Tibial artery (tissue), 4 donors: Measurements from ENCODE around the gene BTAF1.
A peak's percentile ranks its signal among the peaks of the same experiment; 100 is the strongest.

Source experiments
- DNase-seq, 2 donors: peaks; one replicate each; pipeline ENCODE4 v3.0.0-alpha.2; 2019
- H3K27ac ChIP-seq, 2 donors: fragments of 200-600 bp; sonication (generic) in 1 of 2; 1 replicate in 1 of 2; 2 replicates in 1 of 2; pipeline ENCODE4 v1.5.1; 2018 to 2019; ENCODE audit warnings: mild to moderate bottlenecking in 1 of 2
- H3K27me3 ChIP-seq, 2 donors: fragments of 200-600 bp; sonication (generic) in 1 of 2; one replicate each; pipeline versions ENCODE4 v1.5.1 to v1.6.0; 2016 to 2019
- H3K36me3 ChIP-seq, 3 donors: fragments of 200-600 bp; sonication (generic) in 2 of 3; one replicate each; pipeline ENCODE4 v1.5.1; 2016 to 2019; ENCODE audit warnings: mild to moderate bottlenecking in 2 of 3
- H3K4me1 ChIP-seq, 4 donors: fragments of 200-600 bp; sonication (generic) in 2 of 4; 1 replicate in 3 of 4; 2 replicates in 1 of 4; pipeline ENCODE4 v1.5.1; 2016 to 2019
- H3K4me3 ChIP-seq, 2 donors: fragments of 200-600 bp; sonication (generic) in 1 of 2; 1 replicate in 1 of 2; 2 replicates in 1 of 2; pipeline ENCODE4 v1.5.1; 2018 to 2019; ENCODE audit warnings: mild to moderate bottlenecking in 2 of 2
- H3K9me3 ChIP-seq, 3 donors: fragments of 200-600 bp; sonication (generic) in 1 of 3; one replicate each; pipeline ENCODE4 v1.5.1; 2016 to 2019
- CTCF ChIP-seq, 2 experiments: fragments of 200-600 bp in 1 of 2; fragments of 450-650 bp in 1 of 2; IDR thresholded peaks; one replicate each; pipeline ENCODE4 v1.5.1; 2017 to 2019; ENCODE audit warnings: antibody characterized with exemption in 2 of 2, mild to moderate bottlenecking in 1 of 2, moderate library complexity in 1 of 2
- intact Hi-C: fragments of 100-400 bp; cut with DNase I; formaldehyde crosslinking; loops from one replicate; pipeline ENCODE4 v1.15.0; 2023; ENCODE audit warnings: low total_unique reads

Gene BTAF1

GRCh38 chr10:91883549-91884444 is 39.8 kb upstream of the BTAF1 start:
- no peaks in the 10 kb centered on the region for H3K36me3 ChIP-seq
- H3K27ac ChIP-seq = peak overlapping the region; percentile 78
- no peaks in the 10 kb centered on the region for H3K9me3 ChIP-seq
- DNase-seq = peak; percentile 67 to 82
- TF ChIP-seq CTCF (IDR thresholded peaks at IDR 0.05) = no peak
- peak overlapping the region; percentile 9 to 45 for H3K4me3 ChIP-seq
- H3K4me1 ChIP-seq = peaks cover 0 to 42% (median 27%) of the 10 kb centered on the region in 4 donors
- intact Hi-C loops = no loop called here
- no peaks in the 10 kb centered on the region for H3K27me3 ChIP-seq

DNA sequence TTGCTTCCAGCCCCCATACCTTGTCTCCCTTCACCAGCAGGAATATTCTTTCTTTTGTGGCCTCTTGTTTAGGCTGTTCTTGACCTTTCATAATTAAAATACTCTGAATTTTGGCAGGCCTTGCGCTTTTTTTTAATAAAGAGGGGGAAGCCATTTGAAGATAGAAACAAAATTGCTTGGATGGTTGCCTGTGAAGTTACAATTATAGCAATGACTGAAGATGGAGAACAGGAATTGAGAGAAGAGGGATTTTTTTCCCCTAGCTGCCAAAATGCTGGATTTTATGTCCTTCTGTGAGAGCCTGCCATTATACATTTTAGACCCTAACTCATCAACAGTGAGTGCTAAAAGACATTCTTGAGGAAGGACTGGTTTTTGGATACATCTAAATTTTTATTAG is 39.0 kb upstream of the BTAF1 start:
- no peaks in the 10 kb centered on the region for H3K9me3 ChIP-seq
- TF ChIP-seq CTCF (IDR thresholded peaks at IDR 0.05) = no peak
- DNase-seq = no peak
- intact Hi-C loops = no loop called here
- H3K36me3 ChIP-seq = no peaks in the 10 kb centered on the region
- H3K4me1 ChIP-seq = peaks cover 0 to 42% (median 27%) of the 10 kb centered on the region in 4 donors
- H3K27ac ChIP-seq = peak overlapping the region; percentile 78
- H3K27me3 ChIP-seq = no peaks in the 10 kb centered on the region
- no peak overlapping the region for H3K4me3 ChIP-seq

DNA sequence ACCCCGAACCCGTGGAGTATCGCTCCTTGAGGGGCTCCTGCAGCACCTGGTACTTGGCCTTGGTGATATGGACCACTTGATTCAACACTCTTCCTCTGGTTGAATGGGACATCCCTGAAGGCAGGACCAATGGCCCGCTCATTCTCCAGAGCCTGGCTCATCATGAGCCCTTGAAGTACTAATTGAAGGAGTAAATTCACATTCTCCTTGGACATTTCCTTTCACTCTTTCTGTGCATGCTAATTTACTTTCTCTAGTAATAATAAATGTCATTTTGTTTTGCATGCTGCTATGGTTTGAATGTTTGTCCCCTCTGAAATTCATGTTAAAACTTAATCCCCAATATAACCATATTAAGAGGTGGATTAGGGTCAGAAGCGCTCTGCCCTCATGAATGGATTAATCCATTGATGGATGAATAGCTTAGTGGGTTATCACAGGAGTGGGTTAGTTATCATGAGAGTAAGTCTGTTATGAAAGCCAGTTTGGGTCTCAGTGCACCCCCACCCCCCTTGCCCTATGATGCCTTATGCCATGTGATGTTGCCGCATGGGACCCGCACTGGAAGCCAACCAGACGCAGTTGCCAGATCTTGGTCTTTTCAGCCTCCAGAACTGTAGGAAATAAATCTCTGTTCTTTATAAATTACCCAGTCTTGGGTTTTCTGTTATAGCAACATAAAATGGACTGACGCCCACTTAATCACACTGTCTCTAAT is 38.0 kb upstream of the BTAF1 start:
- no peaks in the 10 kb centered on the region for H3K27me3 ChIP-seq
- peak overlapping the region; percentile 78 for H3K27ac ChIP-seq
- intact Hi-C loops = no loop called here
- TF ChIP-seq CTCF (IDR thresholded peaks at IDR 0.05) = no peak
- no peak overlapping the region for H3K4me3 ChIP-seq
- H3K36me3 ChIP-seq = no peaks in the 10 kb centered on the region
- peaks cover 0 to 35% (median 27%) of the 10 kb centered on the region in 4 donors for H3K4me1 ChIP-seq
- no peaks in the 10 kb centered on the region for H3K9me3 ChIP-seq
- no peak for DNase-seq

DNA sequence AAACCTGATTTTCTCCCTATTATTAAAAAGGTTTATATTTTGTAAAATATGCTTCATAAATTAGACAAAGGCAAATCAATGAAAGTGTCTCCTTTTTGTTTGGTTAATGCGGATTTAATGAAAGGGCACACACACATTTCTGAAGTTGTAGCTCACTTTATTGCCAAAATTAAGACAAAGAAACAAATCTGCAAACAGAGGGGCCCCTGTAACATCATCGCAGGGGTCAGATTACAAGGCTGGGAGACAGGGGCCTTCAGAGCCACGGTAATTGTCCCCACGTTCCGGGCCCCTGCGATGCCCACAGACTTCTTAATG is 36.7 kb upstream of the BTAF1 start:
- DNase-seq = no peak
- H3K36me3 ChIP-seq = no peaks in the 10 kb centered on the region
- peak overlapping the region; percentile 60 to 73 for H3K4me3 ChIP-seq
- intact Hi-C loops = no loop called here
- no peaks in the 10 kb centered on the region for H3K27me3 ChIP-seq
- TF ChIP-seq CTCF (IDR thresholded peaks at IDR 0.05) = no peak
- peaks cover 0 to 35% (median 24%) of the 10 kb centered on the region in 4 donors for H3K4me1 ChIP-seq
- H3K27ac ChIP-seq = peak overlapping the region; percentile 61 to 81
- H3K9me3 ChIP-seq = no peaks in the 10 kb centered on the region

DNA sequence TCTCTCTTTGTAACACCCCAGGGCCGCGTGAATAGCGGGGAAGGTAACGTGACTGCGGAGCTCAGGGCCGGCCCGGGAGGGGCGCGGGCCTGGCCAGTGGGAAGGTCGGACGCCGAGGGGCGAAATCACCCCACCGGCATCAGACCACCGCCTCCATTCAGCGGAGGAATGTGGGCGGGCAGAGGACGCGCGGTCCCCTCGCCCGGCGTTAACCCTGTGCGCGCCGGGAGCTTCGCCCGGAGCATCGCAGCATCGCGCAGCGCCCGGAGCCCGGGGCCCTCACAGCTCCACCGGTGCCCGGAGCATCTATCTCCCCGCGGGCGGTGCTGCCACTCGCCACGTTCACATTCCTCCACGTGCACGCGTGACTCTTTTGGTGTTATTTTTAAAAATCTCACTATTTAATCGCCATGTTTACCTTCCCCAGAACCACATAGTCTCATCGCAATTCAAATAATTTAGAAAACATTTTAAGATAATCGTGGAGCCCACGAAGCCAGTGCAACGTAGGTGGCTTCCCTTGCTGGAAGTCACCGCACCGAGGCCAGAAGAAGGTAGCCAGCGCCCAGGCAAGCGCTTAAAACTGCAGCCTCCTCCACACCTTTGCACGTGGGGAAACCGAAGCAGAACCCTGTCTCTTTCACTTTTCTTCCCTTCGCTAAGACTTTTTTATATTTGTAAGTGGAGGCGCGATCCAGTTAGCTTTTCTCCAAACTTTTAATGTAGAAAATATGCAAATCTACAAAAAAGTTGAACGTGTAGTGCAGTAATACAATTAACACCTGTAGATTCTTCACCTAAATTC is 36.1 kb upstream of the BTAF1 start:
- intact Hi-C loops = no loop called here
- Histone ChIP-seq H3K4me1 (peaks cover 0 to 35% (median 24%) of the 10 kb centered on the region in 4 donors), H3K36me3 (no peaks in the 10 kb centered on the region), H3K4me3 (peak overlapping the region; percentile 60 to 73), H3K9me3 (no peaks in the 10 kb centered on the region), H3K27me3 (no peaks in the 10 kb centered on the region), H3K27ac (peak overlapping the region; percentile 61 to 81)
- no peak for TF ChIP-seq CTCF (IDR thresholded peaks at IDR 0.05)
- DNase-seq = peak in 1 of 2 donors; percentile 54
